ENCODE data around the gene SLC25A6.
"Not testable (repeated sequence)": the region's sequence is repeated elsewhere in the genome, so short reads cannot be mapped to it uniquely, and the experiment has no call there.

SLC25A6 gene

GRCh38 chrX:1351981-1352714 is 39.8 kb downstream of the SLC25A6 start:
- no peak for DNase-seq

DNA sequence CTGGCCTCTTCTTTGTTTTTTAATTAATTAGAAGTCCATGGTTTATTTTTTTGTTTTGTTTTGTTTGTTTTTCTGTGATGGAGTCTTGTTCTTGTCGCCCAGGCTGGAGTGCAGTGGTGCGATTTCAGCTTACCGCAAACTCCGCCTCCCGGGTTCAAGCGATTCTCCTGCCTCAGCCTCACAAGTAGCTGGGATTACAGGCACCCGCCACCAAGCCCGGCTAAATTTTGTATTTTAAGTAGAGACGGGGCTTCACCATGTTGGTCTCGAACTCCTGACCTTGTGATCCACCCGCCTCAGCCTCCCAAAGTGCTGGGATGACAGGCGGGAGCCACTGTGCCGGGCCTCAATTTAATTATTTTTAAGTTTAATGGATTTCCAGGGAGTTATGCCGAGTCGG is 42.3 kb downstream of the SLC25A6 start:
- DNase-seq = not testable (repeated sequence)

DNA sequence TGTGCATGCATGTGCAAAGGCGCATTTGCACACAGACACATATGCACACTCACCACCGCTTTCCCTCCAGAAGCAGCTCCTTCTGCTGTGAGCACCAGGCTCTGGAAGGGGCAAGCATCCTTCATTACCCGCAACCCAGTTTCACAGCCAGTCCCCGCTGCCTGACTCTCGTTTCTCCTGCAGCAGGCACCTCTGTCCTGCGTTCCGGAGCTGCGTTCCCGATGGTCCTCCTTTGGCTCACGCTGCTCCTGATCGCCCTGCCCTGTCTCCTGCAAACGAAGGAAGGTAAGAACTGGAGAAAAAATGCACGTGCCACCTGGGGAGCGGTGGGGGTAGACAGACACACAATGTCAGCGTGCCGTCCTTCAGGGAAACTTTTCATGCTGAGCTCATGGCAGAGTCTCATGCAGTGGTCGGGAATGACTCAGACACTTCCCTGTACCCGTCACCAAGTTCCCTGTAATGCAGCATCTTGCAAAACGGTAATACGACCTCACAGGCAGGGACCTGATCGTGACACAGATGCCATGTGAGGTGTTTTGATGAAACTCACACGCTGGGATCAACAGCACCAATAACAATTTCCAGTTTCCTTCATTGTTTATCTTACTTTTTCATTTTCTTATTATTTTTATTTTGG is 50.2 kb downstream of the SLC25A6 start:
- DNase-seq = no peak

GRCh38 chrX:1336948-1337779 is 54.7 kb downstream of the SLC25A6 start:
- DNase-seq = peak; percentile 80

GRCh38 chrX:1336331-1336943 is 55.5 kb downstream of the SLC25A6 start, which contains the start of gene IL3RA:
IL3RA (plus strand) TSS chrX:1336785; CDS start chrX:1341766, 4,981 bp downstream.
- peak; percentile 80 for DNase-seq
